ENCODE results near the gene TRIM72.

TRIM72 gene

GRCh38 chr16:31246296-31246695 lies 32.4 kb downstream of the TRIM72 start:
- no peak overlapping the region for H3K4me3 ChIP-seq (replicated peaks; ENCODE audit: low read depth, low read length)
- no peak for TF ChIP-seq CTCF (IDR thresholded peaks at IDR 0.05; ENCODE audit: low read depth, low read length, missing control alignments)
- DNase-seq (ENCODE audit: extremely low read depth, low read depth) = no peak

DNA sequence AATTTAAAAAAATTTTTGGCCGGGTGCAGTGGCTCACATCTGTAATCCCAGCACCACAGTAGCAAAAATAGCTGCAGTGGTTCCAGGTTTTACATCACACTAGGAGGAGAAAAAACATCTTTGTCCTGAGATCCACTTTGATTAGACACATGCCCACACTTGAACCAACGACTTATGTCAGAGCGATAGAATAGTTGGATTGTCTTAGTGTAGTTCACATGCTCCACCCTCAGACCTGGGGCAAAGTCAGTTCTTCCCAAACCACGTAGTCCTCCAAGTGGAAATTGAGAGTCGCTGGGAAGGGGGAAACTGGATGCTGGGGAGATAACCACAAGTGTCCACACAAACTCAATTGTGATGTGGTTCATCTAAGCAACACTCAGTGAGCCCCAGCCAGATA lies 34.4 kb downstream of the TRIM72 start:
- no peak for DNase-seq (ENCODE audit: extremely low read depth, low read depth)
- no peak for TF ChIP-seq CTCF (IDR thresholded peaks at IDR 0.05; ENCODE audit: low read depth, low read length, missing control alignments)
- H3K4me3 ChIP-seq (replicated peaks; ENCODE audit: low read depth, low read length) = no peak overlapping the region

GRCh38 chr16:31250782-31251384 lies 37.0 kb downstream of the TRIM72 start:
- no peak overlapping the region for H3K4me3 ChIP-seq (replicated peaks; ENCODE audit: low read depth, low read length)
- no peak for TF ChIP-seq CTCF (IDR thresholded peaks at IDR 0.05; ENCODE audit: low read depth, low read length, missing control alignments)
- DNase-seq (ENCODE audit: extremely low read depth, low read depth) = no peak

DNA sequence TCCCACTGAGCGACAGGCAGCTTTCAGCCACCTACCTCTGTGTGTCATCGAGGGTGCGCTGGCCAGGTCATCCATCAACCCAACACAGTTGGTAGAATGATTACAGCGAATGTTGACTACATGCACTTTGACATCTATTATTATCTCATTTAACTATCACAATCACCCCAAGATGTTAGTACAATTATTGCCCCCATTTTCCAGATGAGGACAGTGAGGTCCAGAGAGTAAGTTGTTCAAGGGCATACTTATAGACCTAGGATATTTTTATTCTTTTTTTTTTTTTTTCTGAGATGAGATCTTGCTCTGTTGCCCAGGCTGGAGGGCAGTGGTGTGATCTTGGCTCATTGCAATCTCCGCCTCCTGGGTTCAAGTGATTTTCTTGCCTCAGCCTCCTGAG lies 37.5 kb downstream of the TRIM72 start:
- H3K4me3 ChIP-seq (replicated peaks; ENCODE audit: low read depth, low read length) = no peak overlapping the region
- TF ChIP-seq CTCF (IDR thresholded peaks at IDR 0.05; ENCODE audit: low read depth, low read length, missing control alignments) = no peak
- DNase-seq (ENCODE audit: extremely low read depth, low read depth) = no peak

- TF ChIP-seq CTCF (IDR thresholded peaks at IDR 0.05; ENCODE audit: low read depth, low read length, missing control alignments) = no peak
- DNase-seq (ENCODE audit: extremely low read depth, low read depth) = no peak
- H3K4me3 ChIP-seq (replicated peaks; ENCODE audit: low read depth, low read length) = no peak overlapping the region
These were observed 39.7 kb downstream of the TRIM72 start for GRCh38 chr16:31253642-31254045.

DNA sequence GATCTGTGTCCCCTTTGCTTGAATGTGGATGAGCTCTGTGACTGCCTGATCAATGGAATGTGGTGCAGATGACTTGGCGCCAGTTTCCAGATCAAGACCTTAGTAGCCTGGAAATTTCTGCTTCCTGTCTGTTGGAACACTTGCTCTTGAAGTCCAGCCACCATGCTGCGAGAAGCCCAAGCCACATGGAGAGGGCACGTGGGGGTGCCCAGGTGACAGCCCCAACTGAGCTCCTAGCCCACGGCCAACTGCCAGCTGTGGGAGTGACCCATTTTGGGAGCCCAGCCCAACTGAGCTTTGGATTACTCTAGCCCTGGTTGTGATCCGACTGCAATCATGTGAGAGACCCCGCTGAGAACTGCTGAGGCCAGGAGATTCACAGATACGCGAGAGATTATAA lies 42.5 kb downstream of the TRIM72 start:
- no peak overlapping the region for H3K4me3 ChIP-seq (replicated peaks; ENCODE audit: low read depth, low read length)
- TF ChIP-seq CTCF (IDR thresholded peaks at IDR 0.05; ENCODE audit: low read depth, low read length, missing control alignments) = no peak
- no peak for DNase-seq (ENCODE audit: extremely low read depth, low read depth)

- DNase-seq (ENCODE audit: extremely low read depth, low read depth) = no peak
- TF ChIP-seq CTCF (IDR thresholded peaks at IDR 0.05; ENCODE audit: low read depth, low read length, missing control alignments) = no peak
- no peak overlapping the region for H3K4me3 ChIP-seq (replicated peaks; ENCODE audit: low read depth, low read length)
These were observed 44.4 kb downstream of the TRIM72 start for GRCh38 chr16:31258366-31258765.

All from HFF-Myc (cell line).